Colon (tissue), 2 donors: ENCODE data around the gene SLC35G6.
"Not testable (repeated sequence)": the region's sequence is repeated elsewhere in the genome, so short reads cannot be mapped to it uniquely, and the experiment has no call there.

Source experiments
- FAIRE-seq: peaks from 2 replicates; lab custom pipeline; 2012; peaks lifted over from hg19 to GRCh38; lab: Jason Lieb, UNC
- donor health status: control.
- donor health status: control.

SLC35G6 gene

DNA sequence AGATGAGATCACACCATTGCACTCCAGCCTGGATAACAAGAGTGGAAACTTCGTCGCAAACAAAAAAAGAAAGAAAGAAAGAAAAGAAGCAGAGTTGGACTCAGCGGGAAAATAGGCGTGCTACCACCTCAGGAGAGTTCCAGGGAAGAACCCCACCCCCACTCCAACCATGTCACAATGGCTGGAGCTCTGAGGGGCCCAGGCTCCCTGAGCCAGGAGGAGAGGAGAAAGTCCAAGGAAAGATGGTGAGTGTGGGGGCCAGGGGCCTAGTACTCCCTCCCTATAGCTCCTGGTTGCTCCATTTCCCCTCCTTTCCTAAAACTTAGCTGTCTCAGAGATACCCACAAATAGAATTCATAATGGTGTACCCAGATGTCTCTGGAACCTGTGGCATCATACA is at the start of gene SLC35G6:
Gene SLC35G6, plus strand, starts transcription at position 172 of the 400 bp plus-strand sequence. Its CDS starts 71 bp downstream, at position 243.
- not testable (repeated sequence) for FAIRE-seq

DNA sequence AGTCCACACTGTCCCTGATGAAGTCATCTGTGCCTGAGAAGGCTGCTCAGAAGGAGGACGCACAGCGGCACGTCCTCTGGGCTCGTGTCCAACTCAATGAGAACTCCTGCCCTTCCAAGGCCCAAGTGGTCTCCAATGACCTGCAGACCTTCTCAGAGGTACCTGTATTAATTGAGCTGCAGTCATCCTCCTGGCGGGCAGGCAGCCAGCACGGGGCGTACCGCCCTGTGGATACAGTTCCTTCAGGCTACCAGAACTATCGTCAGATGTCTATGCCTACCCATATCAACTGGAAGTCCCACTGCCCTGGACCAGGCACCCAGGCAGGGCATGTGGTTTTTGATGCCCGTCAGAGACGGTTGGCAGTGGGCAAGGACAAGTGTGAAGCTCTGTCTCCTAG is 49.0 kb upstream of the SLC35G6 start:
- FAIRE-seq: no peak

DNA sequence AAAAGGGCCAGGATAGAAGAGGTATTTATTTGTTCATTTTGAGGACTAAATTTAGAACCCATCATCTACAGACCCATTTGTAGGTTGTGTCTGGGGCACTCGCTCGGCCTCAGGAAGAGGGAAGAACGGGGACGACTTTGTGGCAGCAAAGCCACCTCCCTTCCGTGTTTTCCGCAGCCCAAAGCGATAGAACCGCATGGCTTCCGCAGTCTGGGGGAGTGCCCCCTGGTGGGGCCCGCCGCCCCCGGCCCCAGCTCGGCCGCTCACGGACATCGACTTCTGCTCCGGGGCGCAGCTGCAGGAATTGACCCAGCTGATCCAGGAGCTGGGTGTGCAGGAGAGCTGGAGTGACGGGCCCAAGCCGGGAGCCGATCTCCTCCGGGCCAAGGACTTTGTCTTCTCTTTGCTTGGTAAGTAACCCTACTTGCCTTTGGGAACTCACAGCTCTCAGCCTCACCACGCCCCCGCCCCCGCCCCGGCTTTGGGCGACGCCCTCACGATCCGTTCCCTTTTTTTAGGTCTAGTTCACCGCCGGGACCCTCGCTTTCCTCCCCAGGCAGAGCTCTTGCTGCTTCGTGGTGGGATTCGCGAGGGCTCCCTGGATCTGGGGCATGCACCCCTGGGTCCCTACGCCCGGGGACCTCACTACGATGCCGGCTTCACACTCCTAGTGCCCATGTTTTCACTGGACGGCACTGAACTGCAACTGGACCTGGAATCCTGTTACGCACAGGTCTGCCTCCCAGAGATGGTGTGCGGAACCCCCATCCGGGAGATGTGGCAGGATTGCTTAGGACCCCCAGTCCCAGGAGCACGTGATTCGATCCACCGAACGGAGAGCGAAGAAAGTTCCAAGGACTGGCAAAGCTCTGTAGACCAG is 45.3 kb upstream of the SLC35G6 start:
- FAIRE-seq: no peak

DNA sequence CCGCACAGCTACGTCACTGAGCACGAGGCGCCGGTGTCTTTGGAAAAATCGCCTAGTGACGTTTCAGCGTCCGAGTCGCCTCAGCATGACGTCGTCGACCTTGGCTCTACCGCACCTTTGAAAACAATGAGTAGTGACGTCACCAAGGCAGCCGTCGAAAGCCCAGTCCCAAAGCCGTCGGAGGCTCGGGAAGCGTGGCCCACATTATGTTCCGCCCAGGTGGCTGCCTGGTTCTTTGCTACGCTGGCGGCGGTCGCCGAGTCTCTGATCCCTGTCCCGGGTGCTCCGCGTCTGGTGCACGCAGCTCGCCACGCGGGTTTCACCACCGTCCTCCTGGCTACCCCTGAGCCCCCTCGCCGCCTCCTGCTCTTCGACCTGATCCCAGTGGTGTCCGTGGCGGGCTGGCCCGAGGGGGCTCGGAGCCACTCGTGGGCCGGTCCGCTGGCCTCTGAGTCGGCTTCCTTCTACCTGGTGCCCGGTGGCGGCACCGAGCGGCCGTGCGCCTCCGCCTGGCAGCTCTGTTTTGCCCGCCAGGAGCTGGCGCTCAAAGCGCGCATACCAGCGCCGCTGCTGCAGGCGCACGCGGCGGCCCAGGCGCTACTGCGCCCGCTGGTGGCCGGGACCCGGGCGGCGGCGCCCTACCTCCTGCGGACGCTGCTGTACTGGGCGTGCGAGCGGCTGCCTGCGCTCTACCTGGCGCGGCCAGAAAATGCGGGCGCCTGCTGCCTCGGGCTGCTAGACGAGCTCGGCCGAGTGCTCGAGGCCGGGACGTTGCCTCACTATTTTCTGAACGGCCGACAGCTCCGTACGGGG is 44.5 kb upstream of the SLC35G6 start:
- no peak for FAIRE-seq

DNA sequence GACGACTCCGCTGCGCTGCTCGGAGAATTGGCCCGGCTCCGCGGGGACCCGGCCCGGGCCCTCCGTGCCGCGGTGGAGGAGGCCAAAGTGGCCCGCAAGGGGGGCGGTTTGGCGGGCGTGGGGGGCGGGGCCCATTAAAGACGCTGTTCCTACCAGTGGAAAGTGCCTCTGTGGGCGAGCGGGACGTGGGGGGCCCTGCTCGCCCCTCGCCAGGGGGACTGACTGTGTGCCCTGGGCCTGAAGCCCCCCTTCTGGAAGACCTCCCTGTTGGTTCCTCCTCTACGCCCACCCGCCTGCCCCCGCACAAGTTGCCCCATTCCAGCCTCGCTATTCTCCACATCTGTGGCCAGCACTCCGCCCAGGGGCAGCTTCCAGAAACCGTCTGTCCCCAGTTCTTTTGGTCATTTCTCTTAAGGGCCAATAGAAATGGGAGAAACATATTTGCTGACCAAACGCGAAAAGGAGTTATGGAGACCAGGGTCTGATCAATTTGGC is 43.8 kb upstream of the SLC35G6 start:
- FAIRE-seq: no peak

DNA sequence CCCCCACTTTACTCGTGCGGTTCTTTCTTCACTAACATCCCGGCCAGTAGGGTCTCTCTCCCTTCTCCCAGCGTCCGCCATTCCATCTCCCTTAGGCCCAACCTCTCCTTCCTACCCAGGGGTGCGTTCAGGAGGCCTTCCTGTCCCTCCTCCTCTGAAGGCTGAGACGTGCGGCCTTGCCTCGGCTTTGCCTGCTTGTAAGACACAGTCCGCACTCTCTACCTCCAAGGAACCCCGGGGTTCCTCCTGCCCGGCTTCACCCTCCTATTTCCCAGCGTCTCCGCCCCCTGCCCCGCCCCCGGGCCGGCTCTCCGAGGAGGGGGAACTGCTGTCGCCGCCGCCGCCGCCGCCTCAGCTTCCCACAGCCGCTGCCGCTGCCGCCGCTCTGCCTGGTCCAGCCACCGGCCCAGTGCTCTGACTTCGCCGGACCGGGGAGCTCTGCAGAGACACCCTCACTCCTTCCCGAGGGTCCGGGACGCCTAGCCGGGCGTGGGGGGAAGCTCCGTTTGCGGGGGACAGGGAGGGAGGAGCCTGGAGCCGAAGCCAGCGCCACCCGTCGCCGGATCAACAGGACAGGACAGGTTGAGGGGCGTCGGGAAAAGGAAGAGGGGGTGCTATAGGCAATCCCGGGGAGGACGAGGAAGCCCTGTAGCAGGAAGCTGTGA is 43.2 kb upstream of the SLC35G6 start:
- no peak for FAIRE-seq

DNA sequence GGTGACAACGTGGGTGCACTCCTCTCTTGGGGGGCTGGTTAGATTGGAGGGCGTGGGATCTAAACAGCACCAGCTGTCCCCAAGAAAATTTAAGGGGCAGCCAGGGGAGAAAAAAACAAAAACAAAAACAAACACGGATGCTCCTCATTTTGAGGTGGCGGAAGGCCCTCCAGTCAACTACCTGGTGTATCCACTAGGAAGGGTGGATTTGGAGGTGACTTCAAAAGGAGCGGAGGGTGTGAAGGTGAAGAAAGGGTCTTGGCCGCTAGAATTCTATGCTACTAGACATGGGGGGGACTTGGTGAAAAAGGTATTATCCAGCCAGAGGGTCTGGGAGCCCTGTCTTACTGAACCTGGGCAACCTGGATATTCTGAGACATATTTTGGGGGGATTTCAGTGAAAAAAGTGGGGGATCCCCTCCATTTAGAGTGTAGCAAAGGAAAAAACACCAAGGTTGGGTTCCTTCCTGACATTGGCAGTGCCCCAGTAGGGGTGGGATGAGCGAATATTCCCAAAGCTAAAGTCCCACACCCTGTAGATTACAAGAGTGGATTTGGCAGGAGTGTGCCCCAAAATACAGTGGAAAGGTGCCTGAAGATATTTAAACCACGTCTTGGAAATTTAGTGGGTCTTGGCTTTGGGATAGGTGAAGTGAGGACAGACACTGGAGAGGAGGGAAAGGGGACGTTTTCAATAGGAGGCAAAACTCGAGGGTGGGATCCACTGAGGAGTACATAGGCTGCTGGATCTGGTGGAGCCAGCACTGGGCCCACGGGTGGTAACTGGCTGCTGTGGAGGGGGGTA is 42.4 kb upstream of the SLC35G6 start:
- FAIRE-seq: no peak

DNA sequence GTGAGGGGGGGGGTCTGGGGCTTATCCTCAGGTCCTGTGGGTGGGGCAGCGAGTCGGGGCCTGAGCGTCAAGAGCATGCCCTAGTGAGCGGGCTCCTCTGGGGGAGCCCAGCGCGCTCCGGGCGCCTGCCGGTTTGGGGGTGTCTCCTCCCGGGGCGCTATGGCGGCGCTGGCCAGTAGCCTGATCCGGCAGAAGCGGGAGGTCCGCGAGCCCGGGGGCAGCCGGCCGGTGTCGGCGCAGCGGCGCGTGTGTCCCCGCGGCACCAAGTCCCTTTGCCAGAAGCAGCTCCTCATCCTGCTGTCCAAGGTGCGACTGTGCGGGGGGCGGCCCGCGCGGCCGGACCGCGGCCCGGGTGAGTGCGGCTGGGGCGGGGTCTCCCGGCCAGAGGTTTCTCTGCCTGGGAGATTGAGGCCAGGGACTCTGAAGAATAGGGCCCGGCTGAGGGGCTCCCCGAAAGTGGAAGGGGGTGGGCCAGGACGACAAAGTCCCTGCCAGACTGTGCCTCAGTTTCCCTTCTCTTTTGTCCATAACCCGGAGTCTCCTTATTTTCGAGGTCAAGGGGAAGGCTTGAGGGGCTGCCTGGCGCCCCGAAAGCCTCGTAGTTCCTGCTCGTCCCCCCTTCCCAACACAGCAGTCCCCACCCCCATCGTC is 41.7 kb upstream of the SLC35G6 start, which contains the start of gene FGF11:
Gene FGF11, plus strand, starts transcription at position 51 of the 651 bp plus-strand sequence. Its CDS starts 109 bp downstream, at position 160.
- no peak for FAIRE-seq

DNA sequence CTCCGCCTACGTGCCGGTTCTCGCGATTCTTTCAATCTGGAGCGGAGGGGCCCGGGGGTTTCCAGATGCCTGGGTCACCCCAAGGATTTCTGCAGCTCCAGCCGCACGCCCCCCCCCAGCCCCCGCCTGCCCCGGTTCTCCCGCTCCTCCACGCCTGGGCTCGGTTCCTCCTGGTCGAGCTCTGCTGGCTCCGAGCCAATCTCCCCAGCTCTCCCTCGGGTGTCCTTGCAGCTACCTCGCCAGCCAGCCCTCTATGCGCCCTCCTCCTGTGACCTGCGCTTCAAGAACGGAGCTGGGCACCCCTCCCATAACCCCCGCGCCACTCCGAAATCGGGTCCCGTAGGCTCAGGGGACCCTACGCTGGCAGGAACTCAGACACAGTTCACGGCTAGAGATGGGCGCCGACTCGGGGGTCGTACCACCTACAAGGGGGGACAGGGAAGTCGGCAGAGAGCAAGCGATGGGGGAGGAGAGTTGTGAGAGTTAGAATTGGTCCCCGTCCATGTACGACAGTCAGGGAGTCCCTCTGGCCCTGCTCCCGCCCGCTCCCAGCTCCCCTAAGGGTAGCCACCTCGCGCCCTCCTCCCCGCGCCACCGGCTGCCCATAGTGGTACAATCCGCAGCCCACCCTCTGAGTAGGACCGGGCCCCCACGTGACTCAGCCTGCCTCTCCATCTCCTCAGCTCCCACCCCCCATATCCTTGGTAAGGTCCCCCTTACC is 41.0 kb upstream of the SLC35G6 start:
- no peak for FAIRE-seq

DNA sequence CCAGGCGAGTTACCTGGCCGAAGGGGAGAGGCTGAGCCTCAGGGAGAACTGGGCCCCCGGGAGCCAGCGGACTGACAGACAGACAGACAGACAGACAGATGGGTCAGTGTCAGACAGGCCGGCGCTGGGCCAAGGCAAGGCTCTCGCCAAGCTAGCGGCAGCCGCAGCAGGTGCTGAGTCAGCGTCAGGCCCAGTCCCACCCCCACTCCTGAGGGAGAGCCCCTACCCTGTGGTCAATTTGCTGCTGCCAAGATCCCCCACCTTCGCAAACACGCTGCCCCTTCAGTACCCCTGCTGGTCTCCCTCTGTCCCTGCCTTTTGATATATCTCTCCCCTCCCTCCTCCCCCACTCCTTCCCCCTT is 40.4 kb upstream of the SLC35G6 start:
- no peak for FAIRE-seq

DNA sequence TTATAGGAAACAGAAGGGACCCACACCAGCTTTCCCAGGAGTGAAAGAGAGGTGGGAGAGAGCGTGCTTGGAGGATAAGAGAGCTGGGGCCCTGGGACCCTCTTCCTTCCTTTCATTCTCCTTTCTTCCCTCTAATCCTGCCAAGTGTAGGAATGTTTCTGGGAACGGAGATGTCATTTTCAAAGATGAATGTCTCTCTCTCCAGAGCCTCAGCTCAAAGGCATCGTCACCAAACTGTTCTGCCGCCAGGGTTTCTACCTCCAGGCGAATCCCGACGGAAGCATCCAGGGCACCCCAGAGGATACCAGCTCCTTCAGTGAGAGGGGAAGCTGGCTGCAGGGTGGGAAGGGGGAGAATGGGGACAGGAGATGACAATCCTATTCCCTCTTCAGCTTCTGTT is 40.0 kb upstream of the SLC35G6 start:
- no peak for FAIRE-seq

DNA sequence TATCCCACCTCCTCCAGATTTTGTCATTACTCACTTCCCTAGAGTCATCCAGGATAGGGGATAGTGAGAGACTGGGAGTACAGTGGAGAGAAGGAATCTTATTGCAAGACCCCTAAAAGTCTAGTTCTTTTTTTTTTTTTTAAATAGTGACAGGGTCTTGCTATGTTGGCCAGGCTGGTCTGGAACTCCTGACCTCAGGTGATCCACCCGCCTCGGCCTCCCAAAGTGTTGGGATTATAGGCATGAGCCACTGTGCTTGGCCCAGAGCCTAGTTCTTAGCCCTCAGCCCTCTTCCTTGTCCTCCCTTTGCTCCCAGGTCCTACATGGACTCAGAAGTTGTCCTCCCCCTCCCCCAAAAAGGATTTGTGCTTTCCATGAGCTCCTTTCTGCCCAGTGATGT is 39.1 kb upstream of the SLC35G6 start:
- FAIRE-seq: no peak

DNA sequence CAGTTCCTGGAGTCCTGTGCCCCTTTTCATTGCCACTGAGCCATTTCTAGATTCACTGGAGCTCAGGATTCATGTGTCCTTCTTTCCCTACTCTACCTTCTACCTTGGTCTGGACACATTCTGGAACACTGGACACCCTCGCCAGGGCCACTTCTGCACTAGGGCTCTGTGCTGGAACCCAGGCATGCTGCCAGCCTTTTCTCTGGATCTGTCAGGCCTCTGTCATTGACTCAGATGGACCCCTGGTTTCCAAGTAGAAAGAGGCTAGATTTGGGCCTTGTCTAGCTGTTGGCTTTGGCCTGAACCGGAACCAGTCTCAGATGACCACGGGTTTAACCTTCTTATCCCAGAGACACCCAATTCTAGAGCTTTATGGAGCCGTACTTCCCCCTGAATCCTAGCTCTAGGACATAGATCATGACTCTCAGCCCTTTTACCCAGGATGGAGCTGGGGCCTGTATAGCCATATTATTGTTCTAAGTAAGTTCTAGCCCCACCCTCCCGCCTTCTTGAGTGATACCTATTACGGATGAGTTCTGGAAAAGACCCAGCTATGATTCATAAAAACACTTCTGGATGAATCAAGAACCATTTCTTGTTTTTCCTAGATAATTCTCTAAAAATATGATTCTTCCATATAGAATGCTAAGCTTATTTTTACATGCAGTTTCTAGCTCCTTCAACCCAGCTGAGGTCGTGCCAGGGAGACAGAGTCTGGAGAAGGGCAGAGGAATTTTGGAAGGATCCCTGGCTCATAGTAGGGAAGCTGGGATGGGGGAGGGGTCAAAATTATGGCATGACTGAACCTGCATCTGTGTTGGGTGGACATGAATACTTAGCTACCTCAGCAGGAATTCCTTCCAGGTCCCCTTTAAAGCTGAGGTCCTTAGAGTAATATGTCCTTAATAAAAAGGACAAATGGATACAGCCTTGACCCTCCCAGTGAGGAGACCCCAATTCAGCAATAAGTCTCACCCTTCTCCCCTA is 37.5 kb upstream of the SLC35G6 start:
- no peak for FAIRE-seq

DNA sequence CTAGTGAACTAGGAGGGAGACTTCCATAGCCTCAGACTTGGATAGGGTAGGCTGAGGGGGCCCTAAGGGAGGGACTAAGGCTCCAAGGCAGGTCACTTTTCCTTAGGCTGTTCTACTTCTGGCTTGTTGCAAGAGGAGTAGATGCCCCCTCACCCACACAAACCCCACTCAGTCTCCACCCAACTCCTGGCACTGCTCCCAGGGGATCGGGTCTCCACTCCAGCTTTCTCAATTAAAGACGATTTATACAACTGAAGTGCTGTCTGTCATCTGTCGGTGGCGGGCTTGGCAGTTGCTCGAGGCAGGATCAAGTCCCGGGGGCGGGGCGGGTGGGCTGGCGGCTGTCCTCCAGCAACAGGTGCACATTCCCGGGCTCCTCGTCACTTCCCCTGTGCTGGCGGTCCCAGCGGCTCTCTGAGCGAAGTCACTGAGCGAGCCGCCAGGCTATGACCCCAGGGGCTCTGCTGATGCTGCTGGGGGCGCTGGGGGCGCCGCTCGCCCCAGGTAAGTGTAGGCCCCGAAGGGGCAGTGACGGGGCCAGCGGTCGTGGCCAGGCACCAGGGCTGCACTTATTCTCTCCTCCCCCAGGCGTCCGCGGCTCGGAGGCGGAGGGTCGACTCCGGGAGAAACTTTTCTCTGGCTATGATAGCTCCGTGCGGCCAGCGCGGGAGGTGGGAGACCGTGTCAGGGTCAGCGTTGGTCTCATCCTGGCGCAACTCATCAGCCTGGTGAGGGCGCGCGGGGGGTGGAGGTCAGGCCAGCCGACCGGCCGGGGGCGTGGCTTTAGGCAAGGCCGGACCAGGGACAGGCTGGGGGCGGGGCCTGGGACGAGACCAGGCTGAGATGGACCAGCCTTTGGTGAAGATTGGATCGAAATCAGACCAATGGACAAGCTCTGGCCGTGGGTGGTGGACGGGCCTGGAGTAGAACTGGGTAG is 36.3 kb upstream of the SLC35G6 start, which contains the start of gene CHRNB1:
Gene CHRNB1, plus strand, starts transcription at position 380 of the 937 bp plus-strand sequence. Its CDS starts 67 bp downstream, at position 447.
- no peak for FAIRE-seq

DNA sequence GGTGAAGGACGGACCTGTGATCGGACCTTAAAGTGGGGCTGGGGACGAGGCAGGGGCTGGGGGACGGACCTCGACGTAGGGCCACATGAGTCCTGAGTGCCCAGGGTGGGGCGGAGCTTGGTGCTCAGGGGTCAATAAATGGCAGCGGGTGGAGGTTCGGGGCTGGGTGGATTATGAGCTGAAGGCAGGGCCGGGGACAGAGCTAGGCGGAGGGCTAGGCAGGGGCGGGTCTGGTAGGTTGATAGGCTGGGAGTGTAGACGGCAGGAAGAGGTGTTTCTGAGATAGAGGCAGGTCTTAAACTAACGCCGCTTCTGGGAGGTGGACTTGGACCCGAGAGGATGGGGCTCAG is 35.7 kb upstream of the SLC35G6 start:
- FAIRE-seq: no peak

DNA sequence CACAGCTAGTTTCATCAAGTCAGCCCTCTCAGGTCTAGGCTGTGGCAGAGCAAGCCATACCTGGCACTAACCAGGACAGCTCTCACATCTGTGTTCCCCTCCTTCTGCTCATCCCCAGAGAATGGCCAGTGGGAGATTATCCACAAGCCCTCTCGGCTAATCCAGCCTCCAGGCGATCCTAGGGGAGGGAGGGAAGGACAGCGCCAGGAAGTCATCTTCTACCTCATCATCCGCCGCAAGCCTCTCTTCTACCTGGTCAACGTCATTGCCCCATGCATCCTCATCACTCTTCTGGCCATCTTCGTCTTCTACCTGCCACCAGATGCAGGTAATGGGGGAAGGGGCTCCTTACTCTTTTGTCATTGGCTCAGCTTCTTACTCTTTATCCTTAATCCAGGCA is 32.8 kb upstream of the SLC35G6 start:
- FAIRE-seq: no peak

DNA sequence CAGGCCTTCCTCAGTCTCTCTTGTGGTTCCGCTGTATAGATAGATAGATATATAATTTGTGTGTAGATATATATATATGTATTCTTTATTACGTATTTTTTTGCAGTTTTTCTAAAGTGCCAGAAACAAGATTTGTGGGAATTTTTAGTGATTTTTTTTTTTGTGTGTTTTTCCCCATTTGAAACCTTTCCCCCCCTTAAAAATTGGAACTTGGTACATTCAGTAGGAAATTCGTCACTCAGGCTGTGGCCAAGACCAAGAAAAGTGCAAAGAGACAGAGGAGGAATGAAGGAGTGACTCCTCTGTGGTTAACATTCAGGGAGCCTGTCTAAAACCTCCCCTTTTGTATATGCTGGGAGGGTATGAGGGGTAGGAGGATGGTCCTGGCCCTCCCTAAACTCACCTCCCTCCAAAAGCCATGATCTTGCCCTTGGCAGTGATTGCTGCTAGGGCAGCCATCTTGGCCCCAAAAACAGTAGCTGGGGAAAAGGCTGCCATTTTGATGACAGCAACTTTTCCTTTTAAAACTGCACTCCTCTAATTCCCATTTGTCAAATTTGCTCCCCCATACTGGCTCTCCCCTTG is 21.2 kb upstream of the SLC35G6 start:
- no peak for FAIRE-seq
